B cell (primary cell): Measurements from ENCODE around the gene MAP7. TPM values are rescaled to one million over a fixed set of nuclear protein-coding genes. Genes with fewer than 3 reads are reported as not detected.
"Not testable (repeated sequence)": the region's sequence is repeated elsewhere in the genome, so short reads cannot be mapped to it uniquely, and the experiment has no call there.

ENCODE experiments used
- ATAC-seq: fragments of 200-7000 bp; cut with Tn5 transposase; one replicate; pipeline ENCODE4 v1.10.0; 2021; ENCODE audit warnings: low read depth, mild to moderate bottlenecking, moderate number of reproducible peaks, moderate library complexity
- CTCF ChIA-PET: fragments of 350-600 bp; sonication (Branson Sonifier 250); formaldehyde crosslinking; loops from one replicate; lab custom pipeline; 2021; ENCODE audit warnings: antibody characterized with exemption, inconsistent platforms; lab: Charles Lee
- POLR2A ChIA-PET: fragments of 350-600 bp; sonication (Branson Sonifier 250); formaldehyde crosslinking; loops from one replicate; lab custom pipeline; 2021; ENCODE audit warnings: antibody characterized with exemption; lab: Charles Lee
- DNase-seq: peaks from one replicate; pipeline ENCODE4 v3.0.0; 2013
- H2AFZ ChIP-seq: 2 replicates; pipeline ENCODE4 v1.6.1; 2012; ENCODE audit warnings: mild to moderate bottlenecking, low read depth, low read length; ENCODE audit not compliant: insufficient read depth, poor library complexity, severe bottlenecking
- H3K27ac ChIP-seq, 2 donors: 1 replicate in 1 of 2; 2 replicates in 1 of 2; pipeline ENCODE4 v1.5.1; 2012 to 2013; ENCODE audit warnings: low read length in 2 of 2, mild to moderate bottlenecking in 2 of 2, moderate library complexity in 1 of 2
- H3K27me3 ChIP-seq, 4 experiments: fragments of 200-600 bp in 1 of 4; sonication (generic) in 1 of 4; replicated peaks in 1 of 4; 1 replicate in 2 of 4; 2 replicates in 2 of 4; pipeline versions ENCODE4 v1.6.1 to v1.7.0; 2013 to 2016; ENCODE audit warnings: low read length in 3 of 4, mild to moderate bottlenecking in 2 of 4, mixed read lengths in 1 of 4, moderate library complexity in 1 of 4; ENCODE audit not compliant: insufficient read depth in 4 of 4, control insufficient read depth in 3 of 4; ENCODE audit errors: control extremely low read depth in 1 of 4
- H3K36me3 ChIP-seq, 2 experiments: replicated peaks in 1 of 2; 1 replicate in 1 of 2; 2 replicates in 1 of 2; pipeline versions ENCODE4 v1.6.1 to v1.7.1; 2013; ENCODE audit warnings: low read length in 1 of 2; ENCODE audit not compliant: insufficient read depth in 2 of 2, control insufficient read depth in 1 of 2; ENCODE audit errors: control extremely low read depth in 1 of 2, extremely low read depth in 1 of 2
- H3K4me1 ChIP-seq, 2 donors: fragments of 200-600 bp in 1 of 2; sonication (generic) in 1 of 2; 1 replicate in 1 of 2; 2 replicates in 1 of 2; pipeline versions ENCODE4 v1.5.1 to v1.6.1; 2013 to 2017; ENCODE audit warnings: low read length in 2 of 2; ENCODE audit not compliant: control insufficient read depth in 2 of 2, insufficient read depth in 2 of 2
- H3K4me2 ChIP-seq: replicated peaks from 2 replicates; pipeline ENCODE3; 2012; ENCODE audit warnings: mild to moderate bottlenecking, low read depth, low read length; ENCODE audit not compliant: poor library complexity, severe bottlenecking
- H3K4me3 ChIP-seq, 5 experiments: fragments of 200-600 bp in 1 of 5; sonication (generic) in 1 of 5; 1 replicate in 3 of 5; 2 replicates in 2 of 5; pipeline versions ENCODE4 v1.5.1 to v1.7.0; 2011 to 2016; ENCODE audit warnings: low read length in 4 of 5, mild to moderate bottlenecking in 4 of 5, low read depth in 2 of 5, control low read depth in 1 of 5, moderate library complexity in 1 of 5; ENCODE audit not compliant: insufficient read depth in 1 of 5; ENCODE audit errors: control extremely low read depth in 1 of 5, extremely low read depth in 1 of 5
- H3K79me2 ChIP-seq: fragments of 200-600 bp; sonication (generic); one replicate; pipeline ENCODE4 v1.6.0; 2016; ENCODE audit warnings: low read length; ENCODE audit not compliant: control insufficient read depth, insufficient read depth
- H3K9ac ChIP-seq: fragments of 200-600 bp; sonication (generic); 2 replicates; pipeline ENCODE4 v1.6.1; 2017; ENCODE audit warnings: mild to moderate bottlenecking, low read length, moderate library complexity
- H3K9me3 ChIP-seq, 3 donors: one replicate each; pipeline versions ENCODE4 v1.6.1 to v1.7.1; 2013; ENCODE audit warnings: low read length in 2 of 3; ENCODE audit not compliant: control insufficient read depth in 2 of 3, insufficient read depth in 1 of 3; ENCODE audit errors: control extremely low read depth in 1 of 3
- H4K20me1 ChIP-seq: 2 replicates; pipeline ENCODE4 v1.6.0; 2012; ENCODE audit warnings: mild to moderate bottlenecking, low read length; ENCODE audit not compliant: insufficient read depth, control insufficient read depth, poor library complexity, severe bottlenecking
- H3K27ac Mint-ChIP-seq: one replicate; pipeline ENCODE4 v1.8.0; 2021; ENCODE audit warnings: mixed read lengths
- H3K27me3 Mint-ChIP-seq: one replicate; pipeline ENCODE4 v1.8.0; 2021; ENCODE audit warnings: mixed read lengths
- H3K4me1 Mint-ChIP-seq: one replicate; pipeline ENCODE4 v1.8.0; 2021; ENCODE audit warnings: mixed read lengths
- H3K4me3 Mint-ChIP-seq: one replicate; pipeline ENCODE4 v1.8.0; 2021; ENCODE audit warnings: mixed read lengths
- H3K9me3 Mint-ChIP-seq: one replicate; pipeline ENCODE4 v1.8.0; 2022; ENCODE audit warnings: mixed read lengths; ENCODE audit not compliant: insufficient read depth
- CTCF ChIP-seq: fragments of 200-600 bp; IDR thresholded peaks from one replicate; pipeline ENCODE4 v1.8.0; 2022; ENCODE audit warnings: antibody characterized with exemption, mild to moderate bottlenecking
- EZH2 ChIP-seq: IDR thresholded peaks from 2 replicates; pipeline ENCODE4 v1.6.1; 2012; ENCODE audit warnings: borderline replicate concordance, low read depth, mild to moderate bottlenecking, moderate library complexity, low read length; ENCODE audit not compliant: insufficient read depth, poor library complexity, severe bottlenecking
- WGBS: methylation state at CpG from one replicate; pipeline ENCODE4 v1.1.5; 2013; ENCODE audit warnings: missing lambda C conversion rate; ENCODE audit not compliant: insufficient coverage; 5-methylcytosine and 5-hydroxymethylcytosine counted together
- intact Hi-C: fragments of 100-400 bp; cut with micrococcal nuclease; formaldehyde crosslinking; loops from one replicate; pipeline ENCODE4 v1.10.0; 2022
- polyA plus RNA-seq: library from polyadenylated mRNA; depleted of rRNA; stranded (reverse); fragments of >200 nt; gene quantifications from 2 replicates; pipeline ENCODE4 v1.2.3, GENCODE V29; 2012
- total RNA-seq, 2 donors: library from RNA; stranded (reverse); fragments of 120-200 nt in 1 of 2; gene quantifications; 1 replicate in 1 of 2; 2 replicates in 1 of 2; pipeline versions ENCODE4 v1.2.3 to v1.2.4, GENCODE V29; 2013 to 2022

The MAP7 gene
- total and polyA plus RNA-seq, 2 donors (not counting 1 experiment from before 2014, with no cell fraction given) = 0.34 to 0.64 TPM

GRCh38 chr6:136483906-136484305 is 66.3 kb downstream of the MAP7 start:
- H3K27me3 Mint-ChIP-seq = peaks cover 15% of the 10 kb centered on the region
- Histone ChIP-seq H3K27ac (no peak overlapping the region), H3K27me3 (no peaks in the 10 kb centered on the region), H3K9me3 (no peaks in the 10 kb centered on the region), H3K36me3 (no peaks in the 10 kb centered on the region), H3K9ac (no peak overlapping the region), H3K4me3 (no peak overlapping the region), H3K4me1 (no peaks in the 10 kb centered on the region), H2AFZ (no peak overlapping the region), H3K79me2 (no peaks in the 10 kb centered on the region), H4K20me1 (no peaks in the 10 kb centered on the region), H3K4me2 (no peak overlapping the region)
- TF ChIP-seq CTCF (no peak), EZH2 (no peak)
- no peaks in the 10 kb centered on the region for H3K9me3 Mint-ChIP-seq
- DNase-seq (no peak), ATAC-seq (no peak)
- 84% methylated on average over 3 of the region's 3 CpGs for WGBS
- CTCF ChIA-PET = no interaction called here
- intact Hi-C loops = no loop called here
- H3K4me1 Mint-ChIP-seq = no peaks in the 10 kb centered on the region
- no peak overlapping the region for H3K27ac Mint-ChIP-seq
- no peak overlapping the region for H3K4me3 Mint-ChIP-seq
- POLR2A ChIA-PET = no interaction called here

GRCh38 chr6:136483005-136483404 is 67.2 kb downstream of the MAP7 start:
- ATAC-seq, CTCF ChIA-PET, H3K9ac ChIP-seq, DNase-seq, H3K4me3 Mint-ChIP-seq, H3K9me3 Mint-ChIP-seq, H3K27me3 ChIP-seq, H4K20me1 ChIP-seq, H3K79me2 ChIP-seq, POLR2A ChIA-PET, H3K27ac Mint-ChIP-seq, H3K36me3 ChIP-seq, H3K4me1 ChIP-seq, intact Hi-C loops, H3K4me1 Mint-ChIP-seq, H3K9me3 ChIP-seq, H3K4me3 ChIP-seq, H3K27ac ChIP-seq, H3K4me2 ChIP-seq, H2AFZ ChIP-seq: not testable (repeated sequence)
- WGBS = no CpG with 5 or more reads among the region's 2 CpGs
- peaks cover 15% of the 10 kb centered on the region for H3K27me3 Mint-ChIP-seq
